RWPE2 (cell line): ENCODE data around the gene SRSF4.

Experiments used
- ATAC-seq: fragments of 200-7000 bp; cut with Tn5 transposase; 3 replicates; pipeline ENCODE4 v1.9.1; 2021; ENCODE audit warnings: low read depth
- DNase-seq: peaks from one replicate; pipeline ENCODE4 v3.0.0-alpha.2; 2020; ENCODE audit warnings: low spot score
- H3K27ac ChIP-seq: fragments of 450-650 bp; 2 replicates; pipeline ENCODE4 v1.5.1; 2017; ENCODE audit warnings: mild to moderate bottlenecking; ENCODE audit not compliant: poor library complexity, severe bottlenecking
- H3K27me3 ChIP-seq: fragments of 250-450 bp; sonication (Bioruptor Pico); 2 replicates; pipeline ENCODE4 v1.5.1; 2021; ENCODE audit warnings: mild to moderate bottlenecking, moderate library complexity; ENCODE audit not compliant: insufficient read depth, poor library complexity, severe bottlenecking
- H3K36me3 ChIP-seq: fragments of 250-450 bp; sonication (Bioruptor Pico); 2 replicates; pipeline ENCODE4 v1.5.1; 2020; ENCODE audit warnings: low read depth, mild to moderate bottlenecking, moderate library complexity
- H3K4me1 ChIP-seq: fragments of 250-450 bp; sonication (Bioruptor Pico); 2 replicates; pipeline ENCODE4 v1.5.1; 2021; ENCODE audit warnings: mild to moderate bottlenecking, moderate library complexity; ENCODE audit not compliant: insufficient read depth, poor library complexity, severe bottlenecking
- H3K4me3 ChIP-seq: fragments of 250-450 bp; sonication (Bioruptor Pico); 2 replicates; pipeline ENCODE4 v1.5.1; 2021; ENCODE audit warnings: mild to moderate bottlenecking, moderate library complexity; ENCODE audit not compliant: severe bottlenecking
- H3K9me3 ChIP-seq: fragments of 250-450 bp; sonication (Bioruptor Pico); 2 replicates; pipeline ENCODE4 v1.5.1; 2021; ENCODE audit warnings: mild to moderate bottlenecking, moderate library complexity; ENCODE audit not compliant: severe bottlenecking
- CTCF ChIP-seq: fragments of 450-650 bp; IDR thresholded peaks from one replicate; pipeline ENCODE4 v1.5.1; 2017; ENCODE audit warnings: mild to moderate bottlenecking, moderate library complexity; ENCODE audit not compliant: poor library complexity, severe bottlenecking

Gene SRSF4

GRCh38 chr1:29148656-29149491 is 32.8 kb downstream of the SRSF4 start:
- H3K27ac ChIP-seq: peak overlapping the region; percentile 65
- no peak overlapping the region for H3K4me3 ChIP-seq
- H3K9me3 ChIP-seq: no peaks in the 10 kb centered on the region
- peaks cover 79% of the 10 kb centered on the region for H3K36me3 ChIP-seq
- TF ChIP-seq CTCF: no peak
- no peaks in the 10 kb centered on the region for H3K27me3 ChIP-seq
- H3K4me1 ChIP-seq: peaks cover 15% of the 10 kb centered on the region
- DNase-seq: no peak
- no peak for ATAC-seq

- Histone ChIP-seq H3K36me3 (peaks cover 49% of the 10 kb centered on the region), H3K27ac (peak overlapping the region; percentile 65), H3K27me3 (no peaks in the 10 kb centered on the region), H3K9me3 (no peaks in the 10 kb centered on the region), H3K4me1 (peaks cover 15% of the 10 kb centered on the region), H3K4me3 (no peak overlapping the region)
- TF ChIP-seq CTCF: no peak
- no peak for DNase-seq
- ATAC-seq: peak; percentile 39
These were observed 35.8 kb downstream of the SRSF4 start for GRCh38 chr1:29145739-29146437.

- H3K4me3 ChIP-seq: no peak overlapping the region
- H3K9me3 ChIP-seq: no peaks in the 10 kb centered on the region
- TF ChIP-seq CTCF: no peak
- peaks cover 15% of the 10 kb centered on the region for H3K4me1 ChIP-seq
- peaks cover 32% of the 10 kb centered on the region for H3K36me3 ChIP-seq
- no peaks in the 10 kb centered on the region for H3K27me3 ChIP-seq
- no peak overlapping the region for H3K27ac ChIP-seq
- DNase-seq (no peak), ATAC-seq (no peak)
These were observed 37.5 kb downstream of the SRSF4 start for GRCh38 chr1:29144178-29144577.

GRCh38 chr1:29142714-29143113 is 39.0 kb downstream of the SRSF4 start:
- TF ChIP-seq CTCF: no peak
- Histone ChIP-seq H3K9me3 (no peaks in the 10 kb centered on the region), H3K36me3 (peaks cover 17% of the 10 kb centered on the region), H3K4me3 (no peak overlapping the region), H3K27ac (no peak overlapping the region), H3K27me3 (no peaks in the 10 kb centered on the region), H3K4me1 (peaks cover 11% of the 10 kb centered on the region)
- ATAC-seq (no peak), DNase-seq (no peak)

GRCh38 chr1:29136391-29136915 is 45.2 kb downstream of the SRSF4 start:
- Histone ChIP-seq H3K4me3 (no peak overlapping the region), H3K9me3 (no peaks in the 10 kb centered on the region), H3K4me1 (no peaks in the 10 kb centered on the region), H3K27ac (no peak overlapping the region), H3K27me3 (no peaks in the 10 kb centered on the region), H3K36me3 (no peaks in the 10 kb centered on the region)
- TF ChIP-seq CTCF: no peak
- ATAC-seq (peak; percentile 55; the same call in 2 of the 3 replicates), DNase-seq (no peak)
